ENCODE results near the gene CSNK2B.

Gene CSNK2B

DNA sequence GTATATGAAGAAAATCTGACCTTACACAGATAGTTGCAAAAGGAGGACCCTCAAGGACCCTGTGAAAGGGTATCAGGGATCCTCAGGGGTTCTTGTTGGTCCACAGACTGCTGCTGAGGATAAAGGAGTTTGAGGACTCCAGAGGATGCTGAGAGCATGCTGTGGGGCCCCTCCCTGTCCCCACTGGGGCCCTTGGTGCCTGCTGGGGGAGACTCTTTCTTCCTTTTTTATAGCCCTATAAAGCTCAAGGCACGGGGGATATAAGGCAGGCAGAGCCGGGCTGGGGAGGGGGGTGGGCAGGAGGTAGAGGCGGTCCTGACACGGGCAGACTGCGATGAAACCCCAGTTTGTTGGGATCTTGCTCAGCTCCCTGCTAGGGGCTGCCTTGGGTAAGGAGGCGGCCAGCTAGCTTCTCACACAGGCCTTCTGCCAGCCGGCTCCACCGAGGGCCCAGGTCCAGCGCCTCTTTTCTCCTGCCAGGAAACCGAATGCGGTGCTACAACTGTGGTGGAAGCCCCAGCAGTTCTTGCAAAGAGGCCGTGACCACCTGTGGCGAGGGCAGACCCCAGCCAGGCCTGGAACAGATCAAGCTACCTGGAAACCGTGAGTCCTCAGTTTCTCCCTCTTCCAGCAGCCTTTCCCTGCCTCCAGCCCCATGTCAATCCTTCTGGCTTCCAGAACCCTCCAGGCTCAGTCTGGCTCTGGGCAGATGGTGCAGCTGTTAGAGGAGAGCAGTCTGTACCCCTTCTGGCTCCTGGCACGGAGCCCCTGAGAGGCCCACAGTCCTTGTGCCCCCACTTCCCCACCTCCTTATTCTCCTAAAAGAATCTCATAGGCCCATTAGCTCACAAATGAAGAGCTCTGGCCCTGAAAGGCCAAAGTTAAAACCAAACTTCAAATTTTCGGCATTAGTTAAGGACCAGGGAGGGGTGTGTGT, 49.4 kb downstream of the CSNK2B start, which contains the start of gene LY6G6D:
LY6G6D (plus strand) TSS at position 327 of the 937 bp plus-strand sequence; CDS start at position 335, 8 bp downstream.
- DNase-seq: no peak

DNA sequence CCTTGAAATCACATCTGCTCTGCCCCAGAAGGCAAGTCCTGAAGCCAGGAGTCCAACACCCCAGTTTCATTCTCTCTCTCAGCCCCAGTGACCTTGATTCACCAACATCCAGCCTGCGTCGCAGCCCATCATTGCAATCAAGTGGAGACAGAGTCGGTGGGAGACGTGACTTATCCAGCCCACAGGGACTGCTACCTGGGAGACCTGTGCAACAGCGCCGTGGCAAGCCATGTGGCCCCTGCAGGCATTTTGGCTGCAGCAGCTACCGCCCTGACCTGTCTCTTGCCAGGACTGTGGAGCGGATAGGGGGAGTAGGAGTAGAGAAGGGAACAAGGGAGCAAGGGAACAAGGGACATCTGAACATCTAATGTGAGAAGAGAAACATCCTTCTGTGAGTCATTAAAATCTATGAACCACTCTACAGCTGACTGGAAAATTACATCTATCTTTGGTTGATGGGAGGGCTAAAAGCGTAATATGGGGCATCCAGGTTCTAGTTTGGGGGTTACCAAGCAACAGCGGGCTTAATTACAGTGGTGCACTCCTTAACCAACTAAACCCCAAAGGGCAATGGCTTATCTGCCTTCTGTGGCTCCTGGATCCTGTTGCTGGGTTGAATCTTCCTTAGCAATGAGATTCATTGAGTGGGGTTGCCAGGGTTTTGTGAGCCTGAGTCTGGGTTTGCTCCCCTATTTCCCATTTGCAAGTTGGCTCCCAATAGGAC, 51.8 kb downstream of the CSNK2B start:
- no peak for DNase-seq

DNA sequence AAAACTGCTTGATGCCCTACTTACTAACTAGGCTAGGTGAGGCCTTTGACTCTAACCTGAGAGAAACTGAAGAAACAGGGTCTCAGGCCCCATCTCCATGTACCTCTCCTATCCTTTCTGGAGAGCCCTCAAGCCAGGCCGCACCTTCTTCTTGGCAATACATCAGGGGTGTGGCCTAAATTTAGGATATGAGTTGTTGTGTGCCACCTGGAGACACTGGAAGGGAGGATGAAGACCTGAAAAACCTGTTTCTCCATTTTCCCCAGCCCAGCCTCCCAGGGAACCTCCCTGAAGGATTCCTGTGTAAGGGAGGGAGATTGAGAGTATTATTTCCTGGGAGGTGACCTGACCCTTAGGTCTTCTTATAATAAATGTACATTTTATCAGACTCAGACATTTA, 52.4 kb downstream of the CSNK2B start:
- DNase-seq: no peak

DNA sequence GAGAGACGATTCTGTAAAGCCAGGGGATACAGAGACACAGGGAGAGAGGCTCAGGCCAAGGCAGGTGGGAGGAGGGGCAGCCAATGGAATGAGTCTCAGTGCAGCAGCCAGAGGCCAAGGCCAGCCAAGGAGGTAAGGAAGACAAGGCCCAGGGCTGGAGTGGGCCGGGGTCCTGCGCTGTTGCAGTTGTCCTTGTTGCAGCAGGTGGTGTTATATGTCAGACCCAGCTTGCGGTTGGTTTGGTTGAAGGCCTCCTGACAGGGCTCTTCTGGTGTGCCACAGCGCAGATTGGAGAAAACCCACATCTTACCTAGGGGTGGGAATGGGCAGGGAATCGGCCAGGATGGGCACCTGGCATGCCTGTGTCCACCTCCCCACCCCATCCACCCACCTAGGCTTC, 53.1 kb downstream of the CSNK2B start:
- no peak for DNase-seq
